22Rv1 (cell line): ENCODE data around the gene PLOD3.
A peak's percentile ranks its signal among the peaks of the same experiment; 100 is the strongest.

ENCODE experiments used
- H3K27ac ChIP-seq: fragments of 450-650 bp; 2 replicates; pipeline ENCODE4 v1.5.1; 2017
- CTCF ChIP-seq: fragments of 450-650 bp; IDR thresholded peaks from 2 replicates; pipeline ENCODE4 v1.5.1; 2017; ENCODE audit warnings: mild to moderate bottlenecking
- ZFX ChIP-seq: fragments of 450-650 bp; IDR thresholded peaks from 2 replicates; pipeline ENCODE4 v1.6.1; 2017; ENCODE audit warnings: antibody characterized with exemption, borderline replicate concordance

Gene PLOD3

DNA sequence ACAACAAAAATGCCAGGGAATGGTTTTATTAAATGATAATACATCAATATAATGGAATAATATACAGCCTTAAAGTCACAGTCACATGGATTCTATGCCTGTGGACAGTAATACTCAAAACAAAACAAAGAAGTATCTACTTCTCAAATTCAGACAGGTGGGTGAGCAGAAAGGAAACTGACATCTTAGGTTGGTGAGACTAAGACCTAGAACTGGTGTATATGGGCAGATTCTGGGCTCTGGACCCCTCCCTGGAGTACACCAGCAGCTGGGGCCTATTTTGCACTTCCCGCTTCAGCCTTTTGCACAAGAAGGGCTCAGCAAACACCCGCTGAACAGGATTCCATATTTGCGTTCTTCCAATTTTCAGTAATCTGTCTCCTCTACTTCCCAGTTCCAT lies 32.9 kb upstream of the PLOD3 start:
- TF ChIP-seq CTCF (no peak), ZFX (no peak)
- no peak overlapping the region for H3K27ac ChIP-seq

DNA sequence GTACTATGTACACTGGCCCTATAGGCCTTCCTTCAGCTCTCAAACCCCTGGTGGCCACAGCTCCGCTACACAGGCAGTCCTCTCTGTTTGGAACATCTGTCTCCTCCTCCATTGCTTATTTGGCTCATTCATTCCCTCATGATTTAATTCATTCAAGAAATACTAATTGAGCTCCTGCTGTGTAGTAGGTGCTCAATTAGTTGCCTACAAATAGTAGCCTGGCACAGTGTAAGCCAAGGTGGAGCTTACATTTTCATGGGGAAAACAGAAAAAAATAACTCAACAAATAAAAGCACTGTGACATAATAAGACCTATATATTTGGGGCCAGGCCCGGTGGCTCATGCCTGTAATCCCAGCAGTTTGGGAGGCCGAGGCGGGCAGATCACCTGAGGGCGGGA lies 30.9 kb upstream of the PLOD3 start:
- H3K27ac ChIP-seq: no peak overlapping the region
- TF ChIP-seq ZFX: no peak

DNA sequence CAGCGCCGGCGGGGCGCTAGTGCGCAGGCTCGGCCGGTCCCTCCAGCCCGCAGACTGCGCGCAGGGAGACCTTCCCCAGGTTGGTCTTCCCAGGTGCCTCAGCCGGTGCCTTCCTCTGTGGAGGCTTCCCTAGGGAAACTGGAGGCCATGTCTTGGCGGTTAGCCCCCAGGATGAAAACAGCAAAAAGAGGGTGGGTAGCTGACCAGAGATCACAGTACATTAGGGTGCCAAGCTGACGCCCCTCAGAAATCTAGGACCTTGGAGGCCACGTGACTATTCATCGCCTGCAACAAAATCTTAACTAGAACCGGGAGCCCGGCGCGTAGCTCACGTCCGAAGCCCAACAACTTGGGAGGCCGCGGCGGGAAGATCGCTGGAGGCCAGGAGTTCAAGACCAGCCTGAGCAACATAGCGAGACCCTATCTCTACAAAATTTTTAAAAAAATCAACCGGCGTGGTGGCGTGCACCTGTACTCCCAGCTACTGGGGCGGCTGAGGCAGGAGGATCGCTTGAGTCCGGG lies 27.8 kb upstream of the PLOD3 start:
- TF ChIP-seq ZFX (no peak), CTCF (no peak)
- H3K27ac ChIP-seq: peak overlapping the region; percentile 90

- H3K27ac ChIP-seq: peak within 1 kb of the TSS; percentile 90
- no peak for TF ChIP-seq ZFX
- peak; percentile 62 for TF ChIP-seq CTCF
These were observed 27.2 kb upstream of the PLOD3 start, which contains the start of gene FIS1 for GRCh38 chr7:101244375-101245146. Gene FIS1 (minus strand): TSS chr7:101245081. CDS start chr7:101245004, 77 bp downstream.

DNA sequence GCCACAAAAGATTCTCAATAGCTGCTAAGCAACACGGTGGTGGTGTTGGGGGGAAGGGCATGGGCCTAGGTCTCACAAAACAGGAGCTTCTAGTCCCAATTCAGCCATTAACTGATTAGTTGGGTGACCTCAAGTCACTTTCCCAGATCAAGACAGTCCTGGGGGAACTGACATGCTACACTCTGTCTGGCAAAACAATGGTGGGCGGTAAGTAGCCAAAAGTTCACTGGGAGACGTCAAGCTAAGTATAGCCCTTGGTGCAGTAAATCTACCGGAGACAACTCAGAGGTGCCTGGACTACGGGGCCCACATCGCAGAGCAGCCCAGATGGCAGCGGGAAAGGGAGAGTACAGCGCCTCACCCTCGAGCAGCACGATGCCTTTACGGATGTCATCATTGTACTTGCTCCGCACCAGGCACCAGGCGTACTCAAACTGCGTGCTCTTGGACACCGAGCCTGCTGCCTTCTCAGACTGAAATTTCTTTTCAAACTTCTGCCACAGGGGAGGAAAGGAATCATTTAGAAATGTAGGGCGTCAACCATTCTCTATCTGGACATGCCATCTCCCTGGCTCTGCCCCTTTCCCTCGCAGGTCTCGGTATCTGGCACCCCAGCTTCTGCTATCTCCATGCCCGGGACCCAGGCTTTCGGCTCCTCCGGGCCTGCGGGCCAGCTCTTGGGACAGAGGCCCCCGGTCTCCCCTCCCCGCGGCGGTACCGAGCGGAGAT lies 26.4 kb upstream of the PLOD3 start:
- TF ChIP-seq ZFX (no peak), CTCF (peak; percentile 99; the same call in 1 of the 2 replicates)
- peak overlapping the region; percentile 90 for H3K27ac ChIP-seq

DNA sequence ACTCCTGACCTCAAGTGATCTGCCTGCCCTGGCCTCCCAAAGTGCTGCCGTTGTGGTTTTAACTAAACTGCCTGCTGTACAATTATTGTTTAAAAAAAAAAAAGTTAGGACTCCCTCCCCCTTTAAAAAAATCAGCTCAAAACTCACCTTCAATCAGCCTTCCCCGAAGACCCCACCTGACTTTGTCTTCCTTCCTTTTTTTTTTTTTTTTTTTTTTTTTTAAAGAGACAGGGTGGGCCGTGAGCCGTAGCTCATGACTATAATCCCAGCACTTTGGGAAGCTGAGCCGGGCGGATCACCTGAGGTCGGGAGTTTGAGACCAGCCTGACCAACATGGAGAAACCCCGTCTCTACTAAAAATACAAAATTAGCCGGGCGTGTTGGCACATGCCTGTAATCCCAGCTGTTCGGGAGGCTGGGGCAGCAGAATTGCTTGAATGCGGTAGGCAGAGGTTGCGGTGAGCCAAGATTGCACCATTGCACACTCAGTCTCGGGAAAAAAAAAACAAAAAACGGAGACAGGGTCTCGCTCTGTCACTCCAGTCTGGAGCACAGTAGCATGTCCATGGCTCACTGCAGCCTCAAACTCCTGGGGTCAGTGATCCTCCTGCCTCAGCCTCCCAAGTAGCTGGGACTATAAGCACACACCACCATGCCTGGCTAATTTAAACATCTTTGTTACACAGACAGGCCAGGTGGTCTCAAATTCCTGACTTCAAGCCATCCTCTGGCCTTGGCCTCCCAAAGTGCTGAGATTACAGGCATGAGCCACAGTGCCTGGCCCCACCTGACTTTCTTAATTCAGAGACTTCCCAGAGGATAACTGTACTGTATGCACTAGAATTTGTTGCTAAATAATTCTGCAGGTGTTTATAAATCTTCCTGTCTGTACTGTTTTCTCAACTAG lies 24.3 kb upstream of the PLOD3 start:
- TF ChIP-seq ZFX: no peak
- no peak for TF ChIP-seq CTCF
- no peak overlapping the region for H3K27ac ChIP-seq

GRCh38 chr7:101241015-101241363 lies 23.6 kb upstream of the PLOD3 start:
- H3K27ac ChIP-seq: no peak overlapping the region
- no peak for TF ChIP-seq ZFX
- no peak for TF ChIP-seq CTCF
